Vagina (tissue), 2 donors: ENCODE measurements around the gene ADAMTS9.

Source experiments
- POLR2A ChIP-seq, 2 donors: fragments of 450-650 bp; IDR thresholded peaks; one replicate each; pipeline ENCODE4 v1.6.1; 2017; ENCODE audit warnings: antibody characterized with exemption in 2 of 2, mild to moderate bottlenecking in 2 of 2, moderate library complexity in 2 of 2
- POLR2AphosphoS5 ChIP-seq, 2 donors: sonication (generic); formaldehyde crosslinking; IDR thresholded peaks; one replicate each; pipeline ENCODE4 v1.9.0; 2017; ENCODE audit warnings: antibody characterized with exemption in 2 of 2, mild to moderate bottlenecking in 2 of 2, low read depth in 1 of 2; ENCODE audit not compliant: insufficient read depth in 1 of 2
- TF ChIP-seq, protein P1 (sequence below), 3 experiments: fragments of 450-650 bp in 2 of 3; fragments of 200-600 bp in 1 of 3; sonication (generic) in 1 of 3; IDR thresholded peaks; one replicate each; pipeline ENCODE4 v1.5.1; 2017 to 2019; ENCODE audit warnings: antibody characterized with exemption in 3 of 3, mild to moderate bottlenecking in 2 of 3, moderate library complexity in 2 of 3

DNA sequence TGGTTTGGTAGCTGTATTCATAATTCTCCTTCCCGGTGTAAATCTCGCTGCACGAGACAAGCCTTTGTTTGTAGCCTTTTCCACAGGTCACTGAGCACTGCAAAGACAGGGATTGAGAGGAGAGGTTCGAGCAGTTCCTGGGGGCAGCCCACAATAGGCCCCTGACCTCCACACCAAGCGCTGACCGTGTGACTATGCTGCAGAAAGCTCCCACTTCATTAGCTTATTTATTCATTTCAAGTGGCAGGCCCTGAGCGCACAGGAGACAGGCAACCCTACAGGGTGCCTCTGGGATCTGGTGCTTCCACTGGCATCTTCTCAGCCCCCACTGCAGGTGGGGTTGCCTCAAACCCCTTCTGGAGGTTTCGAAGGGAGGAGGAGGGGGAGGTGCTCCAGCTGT is 140.9 kb downstream of the ADAMTS9 start:
- TF ChIP-seq, protein P1, sequence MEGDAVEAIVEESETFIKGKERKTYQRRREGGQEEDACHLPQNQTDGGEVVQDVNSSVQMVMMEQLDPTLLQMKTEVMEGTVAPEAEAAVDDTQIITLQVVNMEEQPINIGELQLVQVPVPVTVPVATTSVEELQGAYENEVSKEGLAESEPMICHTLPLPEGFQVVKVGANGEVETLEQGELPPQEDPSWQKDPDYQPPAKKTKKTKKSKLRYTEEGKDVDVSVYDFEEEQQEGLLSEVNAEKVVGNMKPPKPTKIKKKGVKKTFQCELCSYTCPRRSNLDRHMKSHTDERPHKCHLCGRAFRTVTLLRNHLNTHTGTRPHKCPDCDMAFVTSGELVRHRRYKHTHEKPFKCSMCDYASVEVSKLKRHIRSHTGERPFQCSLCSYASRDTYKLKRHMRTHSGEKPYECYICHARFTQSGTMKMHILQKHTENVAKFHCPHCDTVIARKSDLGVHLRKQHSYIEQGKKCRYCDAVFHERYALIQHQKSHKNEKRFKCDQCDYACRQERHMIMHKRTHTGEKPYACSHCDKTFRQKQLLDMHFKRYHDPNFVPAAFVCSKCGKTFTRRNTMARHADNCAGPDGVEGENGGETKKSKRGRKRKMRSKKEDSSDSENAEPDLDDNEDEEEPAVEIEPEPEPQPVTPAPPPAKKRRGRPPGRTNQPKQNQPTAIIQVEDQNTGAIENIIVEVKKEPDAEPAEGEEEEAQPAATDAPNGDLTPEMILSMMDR (IDR thresholded peaks at IDR 0.05), result no peak
- TF ChIP-seq POLR2A (IDR thresholded peaks at IDR 0.05) (no peak), POLR2AphosphoS5 (IDR thresholded peaks at IDR 0.05; ENCODE audit: insufficient read depth in 1 of 2, low read depth in 1 of 2) (no peak)
